ENCODE measurements around the gene KIRREL1. TPM values are rescaled to one million over a fixed set of nuclear protein-coding genes. Genes with fewer than 3 reads are reported as not detected.

The KIRREL1 gene
- total and polyA plus RNA-seq, 5 donors from 2014 or later, result not detected

DNA sequence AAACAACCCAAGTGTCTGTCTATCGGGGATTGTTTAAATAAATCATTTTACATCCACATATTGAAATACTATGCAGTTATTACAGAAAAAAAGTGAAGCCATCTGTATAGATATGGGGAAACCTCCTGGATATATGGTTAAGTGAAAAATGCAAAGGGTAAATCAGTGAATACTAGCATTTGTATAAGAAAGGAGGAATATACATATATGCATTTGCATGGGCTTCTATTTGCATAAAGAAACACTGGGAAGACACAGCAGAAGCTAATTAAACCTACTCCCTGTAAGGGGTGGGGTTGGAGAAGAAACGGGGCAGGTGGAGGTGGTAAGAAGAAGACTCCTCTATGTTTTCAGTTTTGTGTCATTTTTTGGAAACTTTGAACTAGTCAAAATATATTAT lies 16.6 kb upstream of the KIRREL1 start:
- no peak overlapping the region for H3K4me3 Mint-ChIP-seq
- no peaks in the 10 kb centered on the region for H3K36me3 Mint-ChIP-seq
- Histone ChIP-seq H3K4me1 (ENCODE audit: control insufficient read depth, insufficient read depth, low read length, poor library complexity, severe bottlenecking) (no peaks in the 10 kb centered on the region), H3K4me3 (ENCODE audit: low read depth, low read length) (no peak overlapping the region), H3K36me3 (ENCODE audit: control insufficient read depth, insufficient read depth, low read length) (no peaks in the 10 kb centered on the region), H3K27me3 (ENCODE audit: control insufficient read depth, insufficient read depth, low read length) (no peaks in the 10 kb centered on the region), H3K9me3 (ENCODE audit: control insufficient read depth in 2 of 2, low read length in 2 of 2) (peaks cover 0 to 1% of the 10 kb centered on the region in 2 experiments), H3K27ac (ENCODE audit: insufficient read depth, low read length, poor library complexity, severe bottlenecking) (no peak overlapping the region)
- no peak overlapping the region for H3K27ac Mint-ChIP-seq
- no peaks in the 10 kb centered on the region for H3K4me1 Mint-ChIP-seq
- peaks cover 0 to 11% (median 3%) of the 10 kb centered on the region in 7 donors for H3K9me3 Mint-ChIP-seq
- peaks cover 31% of the 10 kb centered on the region for H3K27me3 Mint-ChIP-seq
- ATAC-seq (ENCODE audit: low read depth in 2 of 2) (no peak), DNase-seq (no peak)

DNA sequence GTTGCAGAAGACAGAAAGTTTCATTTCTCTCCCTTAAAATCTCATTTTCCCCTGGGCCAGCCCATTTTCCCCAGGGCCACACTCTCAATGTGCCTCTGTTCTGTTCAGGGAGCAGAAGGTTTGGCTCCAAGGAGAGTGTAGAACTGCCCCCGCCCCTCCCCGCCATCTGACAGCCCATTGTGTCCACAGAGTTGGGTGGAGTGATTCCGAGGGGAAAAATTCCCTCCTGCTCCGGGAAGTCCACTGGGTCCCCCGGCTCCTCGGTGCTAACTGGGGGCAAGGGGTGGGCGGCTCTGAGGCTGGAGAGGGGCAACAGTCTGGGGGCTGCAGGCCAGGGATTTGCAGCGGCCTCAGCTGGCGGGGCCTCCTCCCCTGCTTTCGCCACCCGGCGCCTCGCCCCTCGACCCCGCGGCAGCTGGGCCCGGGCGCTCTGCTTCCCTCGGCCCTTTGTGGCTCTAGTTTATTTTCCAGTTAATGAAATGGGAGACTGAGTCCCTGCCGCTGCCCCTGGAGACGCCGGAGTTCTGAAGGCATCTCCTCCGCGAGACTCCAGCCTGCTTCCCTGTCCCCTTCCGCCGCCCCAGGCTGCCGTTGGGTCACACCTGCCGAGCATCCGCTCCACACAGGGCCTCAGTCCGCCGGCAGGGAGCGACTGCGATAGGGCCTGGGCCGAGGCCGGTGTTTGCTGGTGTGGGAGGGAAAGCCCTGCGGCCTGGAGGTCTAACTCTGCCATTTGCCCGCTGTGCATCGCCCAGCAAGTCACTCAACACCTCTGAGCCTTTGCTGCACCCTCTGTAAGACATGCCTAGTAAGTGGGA lies 14.7 kb upstream of the KIRREL1 start:
- ATAC-seq (ENCODE audit: low read depth in 2 of 2) (no peak), DNase-seq (no peak)
- Mint-ChIP-seq H3K27ac (no peak overlapping the region), H3K36me3 (no peaks in the 10 kb centered on the region), H3K9me3 (peaks cover 0 to 4% (median 0%) of the 10 kb centered on the region in 7 donors), H3K4me3 (no peak overlapping the region), H3K27me3 (peaks cover 28% of the 10 kb centered on the region), H3K4me1 (no peaks in the 10 kb centered on the region)
- Histone ChIP-seq H3K4me3 (ENCODE audit: low read depth, low read length) (no peak overlapping the region), H3K4me1 (ENCODE audit: control insufficient read depth, insufficient read depth, low read length, poor library complexity, severe bottlenecking) (no peaks in the 10 kb centered on the region), H3K27ac (ENCODE audit: insufficient read depth, low read length, poor library complexity, severe bottlenecking) (no peak overlapping the region), H3K27me3 (ENCODE audit: control insufficient read depth, insufficient read depth, low read length) (no peaks in the 10 kb centered on the region), H3K36me3 (ENCODE audit: control insufficient read depth, insufficient read depth, low read length) (no peaks in the 10 kb centered on the region), H3K9me3 (ENCODE audit: control insufficient read depth in 2 of 2, low read length in 2 of 2) (peaks cover 0 to 1% of the 10 kb centered on the region in 2 experiments)

DNA sequence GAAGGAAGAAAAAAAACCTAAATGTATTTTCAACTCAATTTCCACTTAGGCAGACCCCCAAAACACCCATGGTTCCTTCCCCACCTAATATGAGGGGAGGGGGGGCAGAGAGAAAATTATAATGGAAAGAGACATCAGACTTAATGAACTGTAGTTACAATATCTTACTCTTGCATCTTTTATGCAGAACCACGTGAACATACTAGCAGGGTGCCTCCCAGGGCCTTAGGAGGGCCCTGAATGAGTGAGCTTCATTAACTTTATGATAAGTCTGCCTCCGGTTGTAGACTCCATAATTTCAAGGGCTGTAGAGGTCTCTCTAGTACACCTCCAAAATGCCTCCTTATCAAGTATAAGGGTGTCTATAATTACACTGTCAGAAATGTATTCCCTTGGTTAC lies 11.3 kb upstream of the KIRREL1 start:
- Histone ChIP-seq H3K4me3 (ENCODE audit: low read depth, low read length) (no peak overlapping the region), H3K4me1 (ENCODE audit: control insufficient read depth, insufficient read depth, low read length, poor library complexity, severe bottlenecking) (no peaks in the 10 kb centered on the region), H3K27me3 (ENCODE audit: control insufficient read depth, insufficient read depth, low read length) (no peaks in the 10 kb centered on the region), H3K36me3 (ENCODE audit: control insufficient read depth, insufficient read depth, low read length) (no peaks in the 10 kb centered on the region), H3K27ac (ENCODE audit: insufficient read depth, low read length, poor library complexity, severe bottlenecking) (no peak overlapping the region), H3K9me3 (ENCODE audit: control insufficient read depth in 2 of 2, low read length in 2 of 2) (peaks cover 0 to 1% of the 10 kb centered on the region in 2 experiments)
- Mint-ChIP-seq H3K27me3 (peaks cover 18% of the 10 kb centered on the region), H3K36me3 (no peaks in the 10 kb centered on the region), H3K4me3 (no peak overlapping the region), H3K27ac (peak overlapping the region in 1 of 3 donors; percentile 10), H3K9me3 (peaks cover 0 to 2% (median 0%) of the 10 kb centered on the region in 7 donors), H3K4me1 (no peaks in the 10 kb centered on the region)
- DNase-seq (no peak), ATAC-seq (ENCODE audit: low read depth in 2 of 2) (no peak)

DNA sequence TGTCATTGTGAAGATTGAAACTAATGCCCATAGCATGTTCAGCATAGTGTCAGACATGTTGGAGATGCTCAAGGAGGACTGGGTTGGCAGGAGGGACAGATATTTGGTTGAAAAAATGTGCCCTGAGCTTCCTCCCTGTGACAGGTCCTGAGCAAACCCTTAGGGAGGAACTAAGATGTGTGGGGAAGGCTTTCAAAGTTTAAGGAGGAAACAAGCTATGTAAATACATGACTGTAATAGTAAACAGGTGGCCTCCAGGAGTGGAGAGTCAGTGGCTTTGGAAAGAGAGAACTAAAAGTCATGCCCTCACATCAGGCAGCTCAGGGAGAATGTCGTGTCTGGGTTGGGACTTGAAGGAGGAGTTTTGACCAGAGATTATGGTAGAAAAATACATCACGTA lies 9.7 kb upstream of the KIRREL1 start:
- Histone ChIP-seq H3K27me3 (ENCODE audit: control insufficient read depth, insufficient read depth, low read length) (peaks cover 1% of the 10 kb centered on the region), H3K4me1 (ENCODE audit: control insufficient read depth, insufficient read depth, low read length, poor library complexity, severe bottlenecking) (no peaks in the 10 kb centered on the region), H3K9me3 (ENCODE audit: control insufficient read depth in 2 of 2, low read length in 2 of 2) (peaks cover 0 to 1% of the 10 kb centered on the region in 2 experiments), H3K36me3 (ENCODE audit: control insufficient read depth, insufficient read depth, low read length) (no peaks in the 10 kb centered on the region), H3K4me3 (ENCODE audit: low read depth, low read length) (no peak overlapping the region), H3K27ac (ENCODE audit: insufficient read depth, low read length, poor library complexity, severe bottlenecking) (no peak overlapping the region)
- ATAC-seq (ENCODE audit: low read depth in 2 of 2) (no peak), DNase-seq (no peak)
- Mint-ChIP-seq H3K27ac (no peak overlapping the region), H3K36me3 (no peaks in the 10 kb centered on the region), H3K9me3 (peaks cover 0 to 3% (median 0%) of the 10 kb centered on the region in 7 donors), H3K27me3 (peaks cover 14% of the 10 kb centered on the region), H3K4me3 (no peak overlapping the region), H3K4me1 (no peaks in the 10 kb centered on the region)

DNA sequence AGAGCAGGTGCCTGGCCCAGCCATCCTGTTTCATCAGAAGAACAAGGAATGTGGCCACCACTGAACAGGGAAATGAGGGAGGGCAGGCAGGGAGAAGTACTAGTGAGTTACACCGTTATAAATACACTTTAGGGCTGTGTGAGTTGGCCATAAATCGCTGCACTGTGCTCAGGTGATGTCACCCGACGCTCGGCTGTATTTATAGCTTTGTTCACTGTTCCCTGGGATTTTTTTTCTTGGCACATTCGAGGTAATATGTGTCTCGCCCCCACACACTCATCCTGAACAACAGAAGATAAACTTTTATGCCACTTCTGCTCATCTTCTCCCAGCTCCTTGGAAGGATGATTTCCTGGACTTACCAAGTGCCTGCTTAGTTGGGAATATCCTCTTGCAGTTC lies 9.0 kb upstream of the KIRREL1 start:
- Mint-ChIP-seq H3K9me3 (peaks cover 0 to 3% (median 0%) of the 10 kb centered on the region in 7 donors), H3K27me3 (peaks cover 13% of the 10 kb centered on the region), H3K27ac (no peak overlapping the region), H3K36me3 (no peaks in the 10 kb centered on the region), H3K4me1 (no peaks in the 10 kb centered on the region), H3K4me3 (no peak overlapping the region)
- H3K27me3 ChIP-seq (ENCODE audit: control insufficient read depth, insufficient read depth, low read length), result peaks cover 3% of the 10 kb centered on the region
- ATAC-seq (ENCODE audit: low read depth in 2 of 2) (no peak), DNase-seq (no peak)
- no peak overlapping the region for H3K4me3 ChIP-seq (ENCODE audit: low read depth, low read length)
- H3K4me1 ChIP-seq (ENCODE audit: control insufficient read depth, insufficient read depth, low read length, poor library complexity, severe bottlenecking), result no peaks in the 10 kb centered on the region
- no peaks in the 10 kb centered on the region for H3K36me3 ChIP-seq (ENCODE audit: control insufficient read depth, insufficient read depth, low read length)
- H3K27ac ChIP-seq (ENCODE audit: insufficient read depth, low read length, poor library complexity, severe bottlenecking), result no peak overlapping the region
- peaks cover 0 to 1% of the 10 kb centered on the region in 2 experiments for H3K9me3 ChIP-seq (ENCODE audit: control insufficient read depth in 2 of 2, low read length in 2 of 2)

DNA sequence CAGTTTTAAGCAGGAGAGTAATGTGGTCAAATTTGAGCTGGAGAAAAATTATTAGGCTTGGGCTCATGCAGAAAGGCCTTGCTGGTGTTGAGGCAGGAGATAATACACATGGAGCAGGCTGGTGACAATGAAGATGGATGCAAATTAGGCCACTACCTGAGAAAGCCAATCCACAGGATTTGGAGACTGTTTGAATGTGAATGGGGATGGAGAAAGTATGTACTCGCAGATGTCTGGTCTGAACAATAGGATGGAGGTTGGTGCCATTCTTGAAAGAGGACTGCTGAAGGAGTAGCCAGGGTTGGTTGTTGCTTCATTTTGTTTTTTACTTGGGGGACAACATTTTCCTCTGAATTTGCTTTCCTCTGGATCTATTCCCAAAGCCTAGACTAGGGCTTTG lies 8.0 kb upstream of the KIRREL1 start:
- H3K9me3 ChIP-seq (ENCODE audit: control insufficient read depth in 2 of 2, low read length in 2 of 2), result peaks cover 0 to 1% of the 10 kb centered on the region in 2 experiments
- H3K4me1 Mint-ChIP-seq, result no peaks in the 10 kb centered on the region
- no peak overlapping the region for H3K27ac Mint-ChIP-seq
- no peak overlapping the region for H3K4me3 Mint-ChIP-seq
- H3K4me1 ChIP-seq (ENCODE audit: control insufficient read depth, insufficient read depth, low read length, poor library complexity, severe bottlenecking), result no peaks in the 10 kb centered on the region
- H3K36me3 Mint-ChIP-seq, result no peaks in the 10 kb centered on the region
- no peak overlapping the region for H3K27ac ChIP-seq (ENCODE audit: insufficient read depth, low read length, poor library complexity, severe bottlenecking)
- H3K4me3 ChIP-seq (ENCODE audit: low read depth, low read length), result no peak overlapping the region
- H3K9me3 Mint-ChIP-seq, result peaks cover 0 to 3% (median 0%) of the 10 kb centered on the region in 7 donors
- H3K27me3 ChIP-seq (ENCODE audit: control insufficient read depth, insufficient read depth, low read length), result peaks cover 7% of the 10 kb centered on the region
- DNase-seq, result no peak
- ATAC-seq (ENCODE audit: low read depth in 2 of 2), result no peak
- H3K27me3 Mint-ChIP-seq, result peaks cover 9% of the 10 kb centered on the region
- H3K36me3 ChIP-seq (ENCODE audit: control insufficient read depth, insufficient read depth, low read length), result no peaks in the 10 kb centered on the region

DNA sequence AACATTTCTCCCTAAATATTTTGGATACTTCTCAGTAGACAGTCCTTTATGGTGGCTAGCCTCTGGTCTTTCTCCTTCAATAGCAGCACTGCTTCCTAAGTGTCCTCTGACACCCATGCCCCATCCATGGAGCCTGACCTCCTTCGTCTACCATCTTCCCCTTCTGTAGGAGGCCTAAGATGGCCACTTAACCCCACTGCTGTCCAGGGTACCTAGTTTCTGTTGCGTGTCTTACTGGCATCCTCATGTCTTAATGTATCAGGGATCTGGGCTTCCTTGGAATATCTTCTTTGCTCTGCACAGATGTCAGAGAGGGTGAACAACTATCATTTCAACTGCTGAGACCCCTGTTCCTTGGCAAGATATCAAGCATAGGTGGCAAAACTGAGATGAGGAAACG lies 5.4 kb upstream of the KIRREL1 start:
- Mint-ChIP-seq H3K36me3 (no peaks in the 10 kb centered on the region), H3K27me3 (peaks cover 24% of the 10 kb centered on the region), H3K9me3 (peaks cover 0 to 3% (median 0%) of the 10 kb centered on the region in 7 donors), H3K27ac (no peak overlapping the region), H3K4me3 (no peak overlapping the region), H3K4me1 (peaks cover 0 to 8% (median 0%) of the 10 kb centered on the region in 4 donors)
- no peaks in the 10 kb centered on the region for H3K9me3 ChIP-seq (ENCODE audit: control insufficient read depth in 2 of 2, low read length in 2 of 2)
- H3K27me3 ChIP-seq (ENCODE audit: control insufficient read depth, insufficient read depth, low read length), result peaks cover 13% of the 10 kb centered on the region
- H3K4me3 ChIP-seq (ENCODE audit: low read depth, low read length), result no peak overlapping the region
- H3K36me3 ChIP-seq (ENCODE audit: control insufficient read depth, insufficient read depth, low read length), result no peaks in the 10 kb centered on the region
- ATAC-seq (ENCODE audit: low read depth in 2 of 2), result no peak
- H3K4me1 ChIP-seq (ENCODE audit: control insufficient read depth, insufficient read depth, low read length, poor library complexity, severe bottlenecking), result no peaks in the 10 kb centered on the region
- no peak for DNase-seq
- H3K27ac ChIP-seq (ENCODE audit: insufficient read depth, low read length, poor library complexity, severe bottlenecking), result no peak overlapping the region

All from CD4-positive, CD25-positive, alpha-beta regulatory T cell (primary cell).